Measurements from ENCODE around the gene RHEB. TPM values are rescaled to one million over a fixed set of nuclear protein-coding genes. Genes with fewer than 3 reads are reported as not detected.

The RHEB gene
- total and polyA plus RNA-seq, 2 donors (not counting 3 experiments of a cell fraction or from before 2014, with no cell fraction given): 59.4 to 108 TPM

- H3K4me2 ChIP-seq (ENCODE audit: insufficient read depth, low read length): no peak overlapping the region
- BruUV-seq (replicated peaks): no TSS peak
- FAIRE-seq: no peak
- POLR2A ChIA-PET: no interaction called here
- TF ChIP-seq POLR2A (IDR thresholded peaks at IDR 0.05; ENCODE audit: low read depth, low read length): no peak
- no peak for TF ChIP-seq GATA2 (IDR thresholded peaks at IDR 0.05; ENCODE audit: insufficient read depth, insufficient read length, low read depth, low read length)
- TF ChIP-seq MYC (IDR thresholded peaks at IDR 0.05; ENCODE audit: low read depth, low read length): no peak
- TF ChIP-seq CTCF (IDR thresholded peaks at IDR 0.05; ENCODE audit: extremely low read depth in 1 of 2, insufficient read depth in 1 of 2, low read depth in 1 of 2, low read length in 2 of 2): no peak
- TF ChIP-seq EZH2 (IDR thresholded peaks at IDR 0.05; ENCODE audit: borderline replicate concordance, low read depth, low read length, severe bottlenecking): no peak
- TF ChIP-seq POLR2AphosphoS5 (IDR thresholded peaks at IDR 0.05; ENCODE audit: insufficient read depth, low read depth, low read length): no peak
- TF ChIP-seq MAX (IDR thresholded peaks at IDR 0.05; ENCODE audit: insufficient read depth, insufficient read length): no peak
- TF ChIP-seq FOS (IDR thresholded peaks at IDR 0.05; ENCODE audit: borderline replicate concordance, insufficient read depth, low read length): no peak
- no peak for TF ChIP-seq JUN (IDR thresholded peaks at IDR 0.05; ENCODE audit: borderline replicate concordance, insufficient read depth, insufficient read length, low read depth)
- no peaks in the 10 kb centered on the region for H3K27me3 ChIP-seq (ENCODE audit: control insufficient read depth in 2 of 2, insufficient read depth in 2 of 2, low read length in 2 of 2)
- H3K4me1 ChIP-seq (ENCODE audit: control insufficient read depth, extremely low read depth, insufficient read depth, low read length): peaks cover 15% of the 10 kb centered on the region
- H3K4me3 ChIP-seq (replicated peaks in 1 of 3; ENCODE audit: insufficient read depth in 1 of 3, low read depth in 1 of 3, low read length in 3 of 3): no peak overlapping the region
- no peaks in the 10 kb centered on the region for H3K9me1 ChIP-seq (replicated peaks; ENCODE audit: control insufficient read depth, extremely low read depth, insufficient read depth, low read length)
- no peak overlapping the region for H2AFZ ChIP-seq (ENCODE audit: low read depth, low read length)
- no peak for DNase-seq (ENCODE audit: low read depth, low spot score)
- H3K36me3 ChIP-seq (ENCODE audit: control insufficient read depth in 2 of 2, extremely low read depth in 1 of 2, insufficient read depth in 2 of 2, low read length in 2 of 2): no peaks in the 10 kb centered on the region
- H3K79me2 ChIP-seq (ENCODE audit: control insufficient read depth, insufficient read depth, low read length): no peaks in the 10 kb centered on the region
- H3K9ac ChIP-seq (replicated peaks; ENCODE audit: extremely low read depth, insufficient read depth, low read length): no peak overlapping the region
- CTCF ChIA-PET: interaction anchor here (0.6 to 2.8 kb wide), 3 partner anchors 9 to 45 kb away, joined by 3 to 10 read pairs (median 4); no protein-coding TSS in a partner anchor
- no peaks in the 10 kb centered on the region for H4K20me1 ChIP-seq (replicated peaks; ENCODE audit: control insufficient read depth, extremely low read depth, insufficient read depth, low read length)
- no peaks in the 10 kb centered on the region for H3K9me3 ChIP-seq (replicated peaks; ENCODE audit: control insufficient read depth, insufficient read depth, low read length)
- dilution Hi-C loops (cut with MboI; ENCODE audit: extremely low pct_ligation_motif_present, low sequenced_read_pairs) (no loop called here), intact Hi-C loops (cut with micrococcal nuclease) (no loop called here)
- no peak overlapping the region for H3K27ac ChIP-seq (ENCODE audit: insufficient read depth, low read depth, low read length)
Observed at GRCh38 chr7:151456782-151457181, 62.9 kb downstream of the RHEB start.

All from endothelial cell of umbilical vein (primary cell).